GM12878 (cell line): ENCODE measurements around the gene VASH2. TPM values are rescaled to one million over a fixed set of nuclear protein-coding genes. Genes with fewer than 3 reads are reported as not detected.

Source experiments
- ATAC-seq: fragments of 200-7000 bp; cut with Tn5 transposase; 3 replicates; pipeline ENCODE4 v1.9.1; 2020; ENCODE audit warnings: mild to moderate bottlenecking, moderate library complexity
- BruUV-seq: library from RNA; stranded (reverse); fragments of 400-500 nt; replicated peaks from 2 replicates; lab custom pipeline; 2021; lab: Mats Ljungman, UMichigan
- CTCF ChIA-PET: fragments of 300-600 bp; sonication (Branson Sonifier 250); formaldehyde crosslinking; extraction: SDS; loops from one replicate; lab custom pipeline; 2021; ENCODE audit warnings: inconsistent platforms; lab: Yijun Ruan, JAX
- POLR2A ChIA-PET: fragments of 350-600 bp; formaldehyde crosslinking; extraction: SDS; loops from one replicate; lab custom pipeline; 2021; ENCODE audit warnings: inconsistent platforms; lab: Charles Lee
- RAD21 ChIA-PET: fragments of 300-600 bp; sonication (Branson Sonifier 250); formaldehyde crosslinking; loops from one replicate; lab custom pipeline; 2023; ENCODE audit warnings: antibody characterized with exemption; ENCODE audit not compliant: unreplicated experiment; lab: Charles Lee
- SMC1A ChIA-PET: fragments of 300-600 bp; sonication (Branson Sonifier 250); formaldehyde crosslinking; loops from one replicate; lab custom pipeline; 2023; ENCODE audit not compliant: unreplicated experiment, uncharacterized antibody; lab: Charles Lee
- DNase-seq: peaks from one replicate; pipeline ENCODE4 v3.0.0-alpha.2; 2011; ENCODE audit warnings: low read depth, low spot score
- FAIRE-seq: peaks from 3 replicates; lab custom pipeline; 2011; peaks lifted over from hg19 to GRCh38; lab: Jason Lieb, UNC
- H2AFZ ChIP-seq: 2 replicates; pipeline ENCODE4 v1.6.0; 2011; ENCODE audit warnings: low read depth, low read length, control low read depth; ENCODE audit not compliant: control insufficient read depth
- H3K27ac ChIP-seq: 2 replicates; pipeline ENCODE4 v1.5.1; 2011; ENCODE audit warnings: control low read depth; ENCODE audit not compliant: control insufficient read depth, insufficient read depth
- H3K27me3 ChIP-seq, 2 experiments: replicated peaks in 1 of 2; 2 replicates each; pipeline versions ENCODE4 v1.6.0 to v1.6.1; 2011; ENCODE audit warnings: low read length in 1 of 2; ENCODE audit not compliant: control insufficient read depth in 2 of 2, insufficient read depth in 2 of 2
- H3K36me3 ChIP-seq, 2 experiments: 2 replicates each; pipeline ENCODE4 v1.5.1; 2011; ENCODE audit warnings: low read length in 1 of 2; ENCODE audit not compliant: control insufficient read depth in 2 of 2, insufficient read depth in 2 of 2
- H3K4me1 ChIP-seq: 2 replicates; pipeline ENCODE4 v1.6.1; 2011; ENCODE audit warnings: mild to moderate bottlenecking, low read length, moderate library complexity, mixed read lengths; ENCODE audit not compliant: control insufficient read depth, insufficient read depth
- H3K4me2 ChIP-seq: 2 replicates; pipeline ENCODE4 v1.6.0; 2011; ENCODE audit warnings: control low read depth; ENCODE audit not compliant: control insufficient read depth, insufficient read depth
- H3K4me3 ChIP-seq: fragments of 200-600 bp; sonication (generic); 2 replicates; pipeline ENCODE4 v1.5.1; 2016
- H3K79me2 ChIP-seq: 2 replicates; pipeline ENCODE4 v1.6.0; 2011; ENCODE audit warnings: low read length; ENCODE audit not compliant: control insufficient read depth, insufficient read depth
- H3K9ac ChIP-seq: 2 replicates; pipeline ENCODE4 v1.8.0; 2011; ENCODE audit warnings: low read length, control low read depth, mixed read lengths; ENCODE audit not compliant: control insufficient read depth, insufficient read depth
- H3K9me3 ChIP-seq: replicated peaks from 3 replicates; pipeline ENCODE4 v1.5.1; 2011; ENCODE audit warnings: mild to moderate bottlenecking, low read length; ENCODE audit not compliant: control insufficient read depth, insufficient read depth
- H4K20me1 ChIP-seq: 2 replicates; pipeline ENCODE4 v1.6.0; 2011; ENCODE audit not compliant: control insufficient read depth, insufficient read depth
- CBFB ChIP-seq: IDR thresholded peaks from 2 replicates; pipeline ENCODE4 v1.6.1; 2016; ENCODE audit warnings: antibody characterized with exemption, low read depth
- IRF4 ChIP-seq: IDR thresholded peaks from 2 replicates; pipeline ENCODE4 v1.6.1; 2011; ENCODE audit warnings: low read depth, low read length
- RAD21 ChIP-seq: IDR thresholded peaks from 2 replicates; pipeline ENCODE4 v1.6.1; 2011; ENCODE audit warnings: mild to moderate bottlenecking, low read depth, low read length, moderate library complexity; ENCODE audit not compliant: insufficient read depth
- SMC3 ChIP-seq: IDR thresholded peaks from 2 replicates; pipeline ENCODE4 v1.6.1; 2011; ENCODE audit warnings: low read length, improper control_type of control experiment, borderline replicate concordance
- TCF7 ChIP-seq: IDR thresholded peaks from 2 replicates; pipeline ENCODE4 v1.6.1; 2014; ENCODE audit warnings: antibody characterized with exemption, borderline replicate concordance
- YY1 ChIP-seq: IDR thresholded peaks from 2 replicates; pipeline ENCODE4 v1.6.1; 2011; ENCODE audit warnings: low read depth, mild to moderate bottlenecking, low read length
- WGBS: methylation state at CpG from one replicate; pipeline ENCODE4 v1.1.6; 2016; ENCODE audit warnings: low lambda C conversion rate; ENCODE audit not compliant: insufficient replicate concordance, insufficient coverage; ENCODE audit errors: missing lambda C conversion rate; 5-methylcytosine and 5-hydroxymethylcytosine counted together
- in situ Hi-C: fragments of 300-500 bp; cut with MboI; formaldehyde crosslinking; loops from 9 replicates; pipeline ENCODE4 v1.14.3; 2018; ENCODE audit warnings: mixed read lengths
- intact Hi-C: fragments of 100-400 bp; cut with micrococcal nuclease; formaldehyde crosslinking; loops from one replicate; pipeline ENCODE4 v1.14.2; 2022; ENCODE audit not compliant: unreplicated experiment
- polyA plus RNA-seq, 11 experiments: library from polyadenylated mRNA; depleted of rRNA in 4 of 11; unstranded in 6 of 11; stranded (reverse) in 5 of 11; fragments of >200 nt; fragmentation: Nextera tagmentation in 4 of 11; fragmentation: Illumina TruSeq in 1 of 11; extraction: Ambion mirVana in 4 of 11; extraction: Trizol in 1 of 11; gene quantifications; 1 replicate in 1 of 11; 2 replicates in 10 of 11; pipeline versions ENCODE4 v1.2.1 to v1.2.3, GENCODE V29; 2011 to 2016; ENCODE audit warnings: inconsistent platforms in 2 of 11, missing spikeins in 2 of 11, low read depth in 1 of 11
- total RNA-seq, 4 experiments: library from RNA; depleted of rRNA in 3 of 4; stranded (reverse); fragments of >200 nt in 3 of 4; fragmentation: Illumina TruSeq in 1 of 4; extraction: Trizol in 1 of 4; gene quantifications; 2 replicates each; pipeline versions ENCODE4 v1.2.1 to v1.2.3, GENCODE V29; 2013 to 2021
- TF ChIP-seq, protein P1 (sequence below), 3 experiments: IDR thresholded peaks in 2 of 3; conservative IDR thresholded peaks in 1 of 3; 2 replicates each; pipeline ENCODE4 v1.5.1; 2011; ENCODE audit warnings: low read depth in 3 of 3, low read length in 3 of 3, mild to moderate bottlenecking in 3 of 3, control low read depth in 2 of 3, moderate library complexity in 2 of 3, inconsistent platforms in 1 of 3, mixed read lengths in 1 of 3; ENCODE audit not compliant: control insufficient read depth in 2 of 3, insufficient read depth in 1 of 3; ENCODE audit errors: extremely low read depth in 1 of 3

VASH2 gene
- total and polyA plus RNA-seq, 10 of the 15 experiments (the other 5 are each of a cell fraction or from before 2014, with no cell fraction given) = 5.4 to 29.7 (median 21.7) TPM

- ChIA-PET RAD21 (interaction anchor here (0.8 to 3.0 kb wide), 12 partner anchors 12 to 106 kb away, joined by 3 to 22 read pairs (median 4); partner anchors contain the start of gene FLVCR1), SMC1A (interaction anchor here (0.8 to 3.3 kb wide), 21 partner anchors 10 to 143 kb away, joined by 3 to 30 read pairs (median 4); partner anchors contain the start of gene RPS6KC1), CTCF (interaction anchor here (0.7 to 3.4 kb wide), 23 partner anchors 8 to 269 kb away, joined by 3 to 43 read pairs (median 4); partner anchors contain the start of gene VASH2), POLR2A (interaction anchor here (0.8 to 2.7 kb wide), 3 partner anchors 30 to 73 kb away, joined by 3 to 18 read pairs (median 4); partner anchors contain the start of gene VASH2)
- no peaks in the 10 kb centered on the region for H4K20me1 ChIP-seq
- no peaks in the 10 kb centered on the region for H3K27me3 ChIP-seq
- no peak overlapping the region for H3K9ac ChIP-seq
- no peaks in the 10 kb centered on the region for H3K36me3 ChIP-seq
- no TSS peak for BruUV-seq
- H3K27ac ChIP-seq = no peak overlapping the region
- H3K4me1 ChIP-seq = peaks cover 20% of the 10 kb centered on the region
- H3K79me2 ChIP-seq = no peaks in the 10 kb centered on the region
- 53% methylated on average over 6 of the region's 6 CpGs for WGBS
- FAIRE-seq (no peak), ATAC-seq (peak; percentile 51), DNase-seq (no peak)
- H3K4me3 ChIP-seq = no peak overlapping the region
- peak overlapping the region; percentile 16; the same call in 1 of the 2 replicates for H2AFZ ChIP-seq
- H3K4me2 ChIP-seq = no peak overlapping the region
- H3K9me3 ChIP-seq = no peaks in the 10 kb centered on the region
- TF ChIP-seq IRF4 (0 out of 2 replicates have a peak, but pooled peaks have one; percentile 31), TCF7 (no peak), SMC3 (peak; percentile 60), YY1 (0 out of 2 replicates have a peak, but pooled peaks have one; percentile 45), RAD21 (peak; percentile 71), CBFB (no peak)
- TF ChIP-seq, protein P1, sequence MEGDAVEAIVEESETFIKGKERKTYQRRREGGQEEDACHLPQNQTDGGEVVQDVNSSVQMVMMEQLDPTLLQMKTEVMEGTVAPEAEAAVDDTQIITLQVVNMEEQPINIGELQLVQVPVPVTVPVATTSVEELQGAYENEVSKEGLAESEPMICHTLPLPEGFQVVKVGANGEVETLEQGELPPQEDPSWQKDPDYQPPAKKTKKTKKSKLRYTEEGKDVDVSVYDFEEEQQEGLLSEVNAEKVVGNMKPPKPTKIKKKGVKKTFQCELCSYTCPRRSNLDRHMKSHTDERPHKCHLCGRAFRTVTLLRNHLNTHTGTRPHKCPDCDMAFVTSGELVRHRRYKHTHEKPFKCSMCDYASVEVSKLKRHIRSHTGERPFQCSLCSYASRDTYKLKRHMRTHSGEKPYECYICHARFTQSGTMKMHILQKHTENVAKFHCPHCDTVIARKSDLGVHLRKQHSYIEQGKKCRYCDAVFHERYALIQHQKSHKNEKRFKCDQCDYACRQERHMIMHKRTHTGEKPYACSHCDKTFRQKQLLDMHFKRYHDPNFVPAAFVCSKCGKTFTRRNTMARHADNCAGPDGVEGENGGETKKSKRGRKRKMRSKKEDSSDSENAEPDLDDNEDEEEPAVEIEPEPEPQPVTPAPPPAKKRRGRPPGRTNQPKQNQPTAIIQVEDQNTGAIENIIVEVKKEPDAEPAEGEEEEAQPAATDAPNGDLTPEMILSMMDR (IDR thresholded peaks at IDR 0.05 in 2 of 3, conservative IDR thresholded peaks at IDR 0.05 in 1 of 3; ENCODE audit: control insufficient read depth in 2 of 3, extremely low read depth in 1 of 3, insufficient read depth in 1 of 3, low read depth in 3 of 3, low read length in 3 of 3) = peak; percentile 45 to 67 (median 57); a peak in 5 of 6 replicates
- in situ Hi-C loops = no loop called here
- intact Hi-C loops = loop anchor here (1.0 to 5.0 kb wide), 3 partner anchors 38 to 104 kb away; no protein-coding TSS in a partner anchor
These were observed 29.4 kb upstream of the VASH2 start for GRCh38 chr1:212920896-212921295.
